ENCODE measurements around the gene CHRD.

CHRD gene

GRCh38 chr3:184362668-184363546 lies 16.9 kb upstream of the CHRD start:
- peak; percentile 98 for DNase-seq (ENCODE audit: low read depth)
- peak overlapping the region; percentile 81 for H3K4me3 ChIP-seq (ENCODE audit: low read depth, low read length)
- TF ChIP-seq CTCF (conservative IDR thresholded peaks at IDR 0.05; ENCODE audit: low read depth, low read length) = peak; percentile 75

- peak; percentile 79 for DNase-seq (ENCODE audit: low read depth)
- no peak for TF ChIP-seq CTCF (conservative IDR thresholded peaks at IDR 0.05; ENCODE audit: low read depth, low read length)
- no peak overlapping the region for H3K4me3 ChIP-seq (ENCODE audit: low read depth, low read length)
Measured at GRCh38 chr3:184366619-184367289, 13.1 kb upstream of the CHRD start.

GRCh38 chr3:184368116-184368515 lies 11.7 kb upstream of the CHRD start:
- no peak for TF ChIP-seq CTCF (conservative IDR thresholded peaks at IDR 0.05; ENCODE audit: low read depth, low read length)
- no peak for DNase-seq (ENCODE audit: low read depth)
- no peak overlapping the region for H3K4me3 ChIP-seq (ENCODE audit: low read depth, low read length)

- DNase-seq (ENCODE audit: low read depth) = peak; percentile 78
- TF ChIP-seq CTCF (conservative IDR thresholded peaks at IDR 0.05; ENCODE audit: low read depth, low read length) = no peak
Measured at GRCh38 chr3:184368586-184369183, 11.2 kb upstream of the CHRD start.

GRCh38 chr3:184371570-184372018 lies 8.3 kb upstream of the CHRD start:
- no peak overlapping the region for H3K4me3 ChIP-seq (ENCODE audit: low read depth, low read length)
- TF ChIP-seq CTCF (conservative IDR thresholded peaks at IDR 0.05; ENCODE audit: low read depth, low read length) = peak; percentile 99
- DNase-seq (ENCODE audit: low read depth) = peak; percentile 94

More at GRCh38 chr3:184368586-184369183, 11.2 kb upstream of the CHRD start:
- H3K4me3 ChIP-seq (ENCODE audit: low read depth, low read length) = no peak overlapping the region

GRCh38 chr3:184372296-184372821 lies 7.5 kb upstream of the CHRD start:
- DNase-seq (ENCODE audit: low read depth) = no peak
- no peak for TF ChIP-seq CTCF (conservative IDR thresholded peaks at IDR 0.05; ENCODE audit: low read depth, low read length)
- no peak overlapping the region for H3K4me3 ChIP-seq (ENCODE audit: low read depth, low read length)

Measured in choroid plexus epithelial cell (primary cell).